ENCODE data around the gene HERPUD2.
A peak's percentile ranks its signal among the peaks of the same experiment; 100 is the strongest.
"Not testable (repeated sequence)": the region's sequence is repeated elsewhere in the genome, so short reads cannot be mapped to it uniquely, and the experiment has no call there.

Gene HERPUD2

GRCh38 chr7:35701287-35701900 is 6.5 kb upstream of the HERPUD2 start:
- no peak for DNase-seq (ENCODE audit: low spot score in 2 of 2)
- no peak overlapping the region for H3K27ac Mint-ChIP-seq
- H3K9me3 Mint-ChIP-seq, result no peaks in the 10 kb centered on the region
- peaks cover 2% of the 10 kb centered on the region for H3K4me1 Mint-ChIP-seq
- H3K27me3 Mint-ChIP-seq, result no peaks in the 10 kb centered on the region
- no peak overlapping the region for H3K4me3 Mint-ChIP-seq
- H3K36me3 Mint-ChIP-seq, result no peaks in the 10 kb centered on the region
- ATAC-seq (ENCODE audit: low read depth), result no peak

DNA sequence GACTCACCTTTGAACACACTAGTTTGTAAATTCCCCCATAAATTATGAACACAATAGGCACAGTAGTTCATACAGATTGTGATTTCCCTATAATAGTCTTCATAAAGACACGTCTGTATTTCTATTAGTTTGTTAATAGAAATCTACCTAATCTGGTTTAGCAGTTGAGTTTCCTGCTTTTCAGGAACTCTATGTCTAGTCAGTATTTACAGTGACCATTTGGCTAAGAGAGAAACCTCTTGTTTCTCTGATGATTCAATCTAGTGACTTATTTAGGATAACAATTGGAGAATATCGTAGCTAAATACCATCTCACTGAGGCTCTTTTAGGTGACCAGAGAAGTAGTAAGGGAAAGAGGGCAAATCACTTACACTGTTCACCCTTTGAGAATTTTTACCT is 5.9 kb upstream of the HERPUD2 start:
- no peaks in the 10 kb centered on the region for H3K27me3 Mint-ChIP-seq
- no peak overlapping the region for H3K4me3 Mint-ChIP-seq
- no peaks in the 10 kb centered on the region for H3K36me3 Mint-ChIP-seq
- no peaks in the 10 kb centered on the region for H3K9me3 Mint-ChIP-seq
- no peak overlapping the region for H3K27ac Mint-ChIP-seq
- peaks cover 4% of the 10 kb centered on the region for H3K4me1 Mint-ChIP-seq
- ATAC-seq (ENCODE audit: low read depth) (no peak), DNase-seq (ENCODE audit: low spot score in 2 of 2) (no peak)

DNA sequence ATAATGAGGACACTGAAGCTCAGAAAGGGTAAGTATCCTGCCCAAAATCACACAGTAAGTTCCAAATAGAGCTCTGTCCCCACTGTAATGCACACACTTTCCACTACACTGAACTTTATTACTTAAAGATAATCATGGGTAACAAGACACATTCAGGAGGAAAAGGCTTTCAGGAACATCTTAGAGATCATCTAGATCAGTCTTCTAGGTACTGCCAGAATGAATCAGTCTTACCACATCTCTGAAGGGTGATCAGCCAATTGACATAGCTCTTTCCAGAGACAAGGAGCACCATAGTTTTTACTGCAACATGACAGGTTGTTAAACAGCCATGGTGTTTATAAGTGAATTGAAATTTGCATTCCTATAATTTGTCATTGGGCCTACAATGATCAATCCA is 5.4 kb upstream of the HERPUD2 start:
- no peak for ATAC-seq (ENCODE audit: low read depth)
- Mint-ChIP-seq H3K27me3 (no peaks in the 10 kb centered on the region), H3K27ac (no peak overlapping the region), H3K4me1 (peaks cover 9% of the 10 kb centered on the region), H3K36me3 (no peaks in the 10 kb centered on the region), H3K9me3 (no peaks in the 10 kb centered on the region), H3K4me3 (no peak overlapping the region)
- DNase-seq (ENCODE audit: low spot score in 2 of 2), result no peak

GRCh38 chr7:35699796-35700305 is 4.9 kb upstream of the HERPUD2 start:
- H3K9me3 Mint-ChIP-seq, result no peaks in the 10 kb centered on the region
- H3K4me1 Mint-ChIP-seq, result peaks cover 10% of the 10 kb centered on the region
- no peaks in the 10 kb centered on the region for H3K36me3 Mint-ChIP-seq
- DNase-seq (ENCODE audit: low spot score in 2 of 2) (no peak), ATAC-seq (ENCODE audit: low read depth) (no peak)
- H3K27me3 Mint-ChIP-seq, result no peaks in the 10 kb centered on the region
- H3K27ac Mint-ChIP-seq, result no peak overlapping the region
- no peak overlapping the region for H3K4me3 Mint-ChIP-seq

GRCh38 chr7:35698382-35698781 is 3.4 kb upstream of the HERPUD2 start:
- H3K36me3 Mint-ChIP-seq; H3K9me3 Mint-ChIP-seq; DNase-seq (ENCODE audit: low spot score in 2 of 2); ATAC-seq (ENCODE audit: low read depth); H3K27me3 Mint-ChIP-seq; H3K27ac Mint-ChIP-seq; H3K4me3 Mint-ChIP-seq: not testable (repeated sequence)
- H3K4me1 Mint-ChIP-seq, result peaks cover 15% of the 10 kb centered on the region

GRCh38 chr7:35697414-35698175 is 2.7 kb upstream of the HERPUD2 start:
- ATAC-seq (ENCODE audit: low read depth), result no peak
- H3K4me1 Mint-ChIP-seq, result peaks cover 21% of the 10 kb centered on the region
- H3K9me3 Mint-ChIP-seq, result no peaks in the 10 kb centered on the region
- no peak overlapping the region for H3K4me3 Mint-ChIP-seq
- peaks cover 2% of the 10 kb centered on the region for H3K36me3 Mint-ChIP-seq
- H3K27ac Mint-ChIP-seq, result no peak overlapping the region
- H3K27me3 Mint-ChIP-seq, result no peaks in the 10 kb centered on the region
- DNase-seq (ENCODE audit: low spot score in 2 of 2), result no peak

- no peak for DNase-seq (ENCODE audit: low spot score in 2 of 2)
- peak overlapping the region; percentile 96 for H3K4me3 Mint-ChIP-seq
- peaks cover 2% of the 10 kb centered on the region for H3K36me3 Mint-ChIP-seq
- H3K9me3 Mint-ChIP-seq, result no peaks in the 10 kb centered on the region
- H3K27ac Mint-ChIP-seq, result peak overlapping the region; percentile 95
- H3K27me3 Mint-ChIP-seq, result no peaks in the 10 kb centered on the region
- no peak for ATAC-seq (ENCODE audit: low read depth)
- H3K4me1 Mint-ChIP-seq, result peaks cover 35% of the 10 kb centered on the region
These were observed 1.1 kb upstream of the HERPUD2 start for GRCh38 chr7:35695987-35696386.

DNA sequence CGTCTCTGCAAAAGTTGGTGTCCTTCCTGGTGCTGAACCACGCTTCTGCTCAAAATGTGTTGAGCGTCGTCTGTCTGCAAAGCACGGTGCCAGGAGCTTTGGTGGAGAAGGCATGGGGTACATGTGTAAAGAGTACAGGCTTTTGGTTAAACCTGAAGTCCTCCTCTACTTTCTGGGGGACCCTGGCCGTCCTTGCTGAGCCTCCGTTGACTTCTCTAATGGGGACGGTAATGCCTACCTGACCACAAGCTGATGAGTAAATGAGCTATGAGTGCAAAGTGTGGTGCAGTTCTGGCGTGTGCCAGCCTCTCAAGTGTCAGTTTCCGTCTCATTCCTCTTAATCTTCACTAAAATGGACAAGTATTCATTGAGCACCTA is 527 bp upstream of the HERPUD2 start:
- ATAC-seq (ENCODE audit: low read depth), result peak; percentile 2
- Mint-ChIP-seq H3K27ac (peak overlapping the region; percentile 95), H3K36me3 (peaks cover 2% of the 10 kb centered on the region), H3K27me3 (no peaks in the 10 kb centered on the region), H3K4me1 (peaks cover 38% of the 10 kb centered on the region), H3K4me3 (peak overlapping the region; percentile 96), H3K9me3 (no peaks in the 10 kb centered on the region)
- no peak for DNase-seq (ENCODE audit: low spot score in 2 of 2)

DNA sequence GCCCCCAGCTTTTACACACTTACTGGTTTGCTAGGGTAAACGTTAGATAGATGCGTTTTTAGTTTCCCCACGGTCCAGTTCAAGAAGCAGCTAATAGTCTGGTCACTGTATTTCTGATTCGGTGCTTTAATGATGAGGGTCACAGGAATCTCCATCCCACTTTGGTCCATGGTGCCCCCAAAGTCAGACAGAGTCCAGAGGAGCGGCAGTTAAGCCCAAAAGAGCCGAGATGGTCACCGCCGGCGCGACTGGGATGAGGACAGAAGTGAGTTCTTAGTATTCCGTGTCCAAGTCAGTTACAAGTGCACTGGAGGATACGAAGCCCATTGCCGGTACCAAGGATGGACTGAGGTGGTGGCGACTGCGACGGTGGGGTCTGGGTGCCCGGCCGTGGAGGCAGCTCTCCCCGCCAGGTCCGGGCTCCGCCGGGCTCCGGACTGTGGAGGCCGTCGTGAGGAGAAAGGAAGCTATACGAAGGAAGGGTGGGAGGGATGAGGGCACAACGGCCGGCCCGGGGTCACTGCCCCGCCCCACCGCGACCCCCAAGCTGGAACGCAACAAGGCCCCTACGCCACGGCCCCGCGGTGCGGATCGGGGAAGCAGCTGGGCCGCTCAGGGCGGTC is 663 bp downstream of the HERPUD2 start:
- Mint-ChIP-seq H3K27ac (peak overlapping the region; percentile 95), H3K4me3 (peak overlapping the region; percentile 96), H3K4me1 (peaks cover 44% of the 10 kb centered on the region), H3K9me3 (no peaks in the 10 kb centered on the region), H3K36me3 (peaks cover 6% of the 10 kb centered on the region), H3K27me3 (no peaks in the 10 kb centered on the region)
- DNase-seq (ENCODE audit: low spot score in 2 of 2), result no peak
- peak; percentile 1 for ATAC-seq (ENCODE audit: low read depth)

GRCh38 chr7:35691827-35692307 is 3.1 kb downstream of the HERPUD2 start:
- Mint-ChIP-seq H3K4me3 (peak overlapping the region; percentile 96), H3K36me3 (peaks cover 10% of the 10 kb centered on the region), H3K9me3 (no peaks in the 10 kb centered on the region), H3K27ac (peak overlapping the region; percentile 95), H3K27me3 (no peaks in the 10 kb centered on the region), H3K4me1 (peaks cover 56% of the 10 kb centered on the region)
- no peak for DNase-seq (ENCODE audit: low spot score in 2 of 2)
- no peak for ATAC-seq (ENCODE audit: low read depth)

- Mint-ChIP-seq H3K4me1 (peaks cover 53% of the 10 kb centered on the region), H3K27me3 (no peaks in the 10 kb centered on the region), H3K36me3 (peaks cover 10% of the 10 kb centered on the region), H3K9me3 (no peaks in the 10 kb centered on the region), H3K4me3 (peak overlapping the region; percentile 96), H3K27ac (peak overlapping the region; percentile 95)
- no peak for DNase-seq (ENCODE audit: low spot score in 2 of 2)
- no peak for ATAC-seq (ENCODE audit: low read depth)
These were observed 3.6 kb downstream of the HERPUD2 start for GRCh38 chr7:35691366-35691765.

DNA sequence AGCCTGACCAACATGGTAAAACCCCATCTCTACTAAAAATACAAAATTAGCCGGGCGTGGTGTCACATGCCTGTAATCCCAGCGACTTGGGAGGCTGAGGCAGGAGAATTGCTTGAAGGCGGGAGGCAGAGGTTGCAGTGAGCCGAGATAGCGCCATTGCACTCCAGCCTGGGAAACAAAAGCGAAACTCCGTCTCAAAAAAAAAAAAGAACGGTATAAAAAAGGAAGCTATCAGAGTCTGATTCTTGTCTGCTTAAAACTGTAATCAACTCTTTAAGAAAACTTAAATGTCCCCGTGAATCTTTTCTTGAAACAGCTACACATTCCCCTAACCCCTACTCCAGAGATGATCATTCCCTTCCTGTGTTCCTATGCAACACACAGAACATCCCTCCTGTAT is 4.3 kb downstream of the HERPUD2 start:
- Mint-ChIP-seq H3K27ac (peak overlapping the region; percentile 95), H3K4me3 (peak overlapping the region; percentile 96), H3K4me1 (peaks cover 50% of the 10 kb centered on the region)
- not testable (repeated sequence) for H3K27me3 Mint-ChIP-seq; H3K36me3 Mint-ChIP-seq; H3K9me3 Mint-ChIP-seq; DNase-seq (ENCODE audit: low spot score in 2 of 2); ATAC-seq (ENCODE audit: low read depth)

- ATAC-seq (ENCODE audit: low read depth) (no peak), DNase-seq (ENCODE audit: low spot score in 2 of 2) (no peak)
- H3K27me3 Mint-ChIP-seq, result no peaks in the 10 kb centered on the region
- H3K4me1 Mint-ChIP-seq, result peaks cover 37% of the 10 kb centered on the region
- H3K36me3 Mint-ChIP-seq, result peaks cover 27% of the 10 kb centered on the region
- H3K4me3 Mint-ChIP-seq, result no peak overlapping the region
- no peak overlapping the region for H3K27ac Mint-ChIP-seq
- H3K9me3 Mint-ChIP-seq, result no peaks in the 10 kb centered on the region
These were observed 9.2 kb downstream of the HERPUD2 start for GRCh38 chr7:35685781-35686180.

All from memory B cell (primary cell).